Neural progenitor cell (in vitro differentiated cells): Measurements from ENCODE around the gene ZFP36L2. TPM values are rescaled to one million over a fixed set of nuclear protein-coding genes. Genes with fewer than 3 reads are reported as not detected.

Source experiments
- DNase-seq: peaks from one replicate; pipeline ENCODE4 v3.0.0-alpha.2; 2016; ENCODE audit warnings: low spot score
- H2AFZ ChIP-seq: fragments of 200-600 bp; sonication (generic); replicated peaks from 2 replicates; pipeline ENCODE4 v1.6.1; 2016; ENCODE audit warnings: antibody characterized with exemption
- H3F3A ChIP-seq: fragments of 200-600 bp; sonication (generic); 2 replicates; pipeline ENCODE4 v1.6.1; 2016; ENCODE audit warnings: antibody characterized with exemption, low read depth
- H3K27ac ChIP-seq: fragments of 200-600 bp; sonication (generic); 2 replicates; pipeline ENCODE4 v1.5.1; 2016; ENCODE audit warnings: mild to moderate bottlenecking
- H3K27me3 ChIP-seq: fragments of 200-600 bp; sonication (generic); 2 replicates; pipeline ENCODE4 v1.6.1; 2016; ENCODE audit warnings: mild to moderate bottlenecking, moderate library complexity
- H3K36me3 ChIP-seq: fragments of 200-600 bp; sonication (generic); 2 replicates; pipeline ENCODE4 v1.5.1; 2016
- H3K4me1 ChIP-seq: fragments of 200-600 bp; sonication (generic); 2 replicates; pipeline ENCODE4 v1.6.1; 2016; ENCODE audit warnings: mixed run types
- H3K4me2 ChIP-seq: fragments of 200-600 bp; sonication (generic); 2 replicates; pipeline ENCODE4 v1.6.1; 2016
- H3K4me3 ChIP-seq: fragments of 200-600 bp; sonication (generic); 2 replicates; pipeline ENCODE4 v1.5.1; 2016
- H3K79me2 ChIP-seq: fragments of 200-600 bp; sonication (generic); 2 replicates; pipeline ENCODE4 v1.6.1; 2016; ENCODE audit warnings: low read depth
- H3K9ac ChIP-seq: fragments of 200-600 bp; sonication (generic); 2 replicates; pipeline ENCODE4 v1.6.1; 2016
- H3K9me3 ChIP-seq: fragments of 200-600 bp; sonication (generic); 2 replicates; pipeline ENCODE4 v1.5.1; 2016; ENCODE audit warnings: low read depth
- H4K20me1 ChIP-seq: fragments of 200-600 bp; sonication (generic); 2 replicates; pipeline ENCODE4 v1.6.1; 2016; ENCODE audit warnings: low read depth
- H3K27ac Mint-ChIP-seq: 3 replicates; pipeline ENCODE4 v1.8.0; 2021; ENCODE audit warnings: mixed read lengths
- H3K27me3 Mint-ChIP-seq: 2 replicates; pipeline ENCODE4 v1.8.0; 2022; ENCODE audit warnings: low read depth, mild to moderate bottlenecking, inconsistent platforms, moderate library complexity, mixed read lengths; ENCODE audit not compliant: insufficient read depth
- H3K36me3 Mint-ChIP-seq: 3 replicates; pipeline ENCODE4 v1.8.0; 2021; ENCODE audit warnings: mixed read lengths
- H3K4me1 Mint-ChIP-seq: 3 replicates; pipeline ENCODE4 v1.8.0; 2021; ENCODE audit warnings: mixed read lengths
- H3K4me3 Mint-ChIP-seq: 3 replicates; pipeline ENCODE4 v1.8.0; 2021; ENCODE audit warnings: mild to moderate bottlenecking, moderate library complexity, mixed read lengths
- H3K9me3 Mint-ChIP-seq: 3 replicates; pipeline ENCODE4 v1.8.0; 2020; ENCODE audit warnings: mixed read lengths
- CTCF ChIP-seq: fragments of 200-600 bp; sonication (generic); IDR thresholded peaks from 2 replicates; pipeline ENCODE4 v1.5.1; 2017; ENCODE audit warnings: antibody characterized with exemption, mild to moderate bottlenecking
- EZH2 ChIP-seq: fragments of 200-600 bp; sonication (generic); IDR thresholded peaks from 2 replicates; pipeline ENCODE4 v1.6.1; 2017; ENCODE audit warnings: antibody characterized with exemption, mild to moderate bottlenecking, moderate library complexity
- EZH2phosphoT487 ChIP-seq: fragments of 200-600 bp; sonication (generic); IDR thresholded peaks from 2 replicates; pipeline ENCODE4 v1.6.1; 2017; ENCODE audit warnings: antibody characterized with exemption
- total RNA-seq: library from RNA; depleted of rRNA; stranded (reverse); fragments of >200 nt; gene quantifications from 2 replicates; pipeline ENCODE4 v1.2.3, GENCODE V29; 2015; ENCODE audit warnings: low replicate concordance

Gene ZFP36L2
- total RNA-seq, 1 donor from 2014 or later, result 13.8 TPM

- Mint-ChIP-seq H3K27ac (peak overlapping the region; percentile 93), H3K9me3 (no peaks in the 10 kb centered on the region), H3K36me3 (no peaks in the 10 kb centered on the region), H3K27me3 (peaks cover 8% of the 10 kb centered on the region), H3K4me3 (no peak overlapping the region), H3K4me1 (peaks cover 18% of the 10 kb centered on the region)
- H3K27me3 ChIP-seq, result no peaks in the 10 kb centered on the region
- no peak overlapping the region for H2AFZ ChIP-seq
- no peak overlapping the region for H3K4me3 ChIP-seq
- no peaks in the 10 kb centered on the region for H3K79me2 ChIP-seq
- no peak for DNase-seq
- H3F3A ChIP-seq, result no peaks in the 10 kb centered on the region
- no peak overlapping the region for H3K27ac ChIP-seq
- no peak for TF ChIP-seq EZH2
- TF ChIP-seq EZH2phosphoT487, result no peak
- TF ChIP-seq CTCF, result no peak
- no peaks in the 10 kb centered on the region for H4K20me1 ChIP-seq
- peaks cover 5% of the 10 kb centered on the region for H3K4me1 ChIP-seq
- no peak overlapping the region for H3K4me2 ChIP-seq
- H3K9ac ChIP-seq, result no peak overlapping the region
- no peaks in the 10 kb centered on the region for H3K36me3 ChIP-seq
- no peaks in the 10 kb centered on the region for H3K9me3 ChIP-seq
Measured at GRCh38 chr2:43201016-43201415, 25.4 kb downstream of the ZFP36L2 start.

GRCh38 chr2:43199492-43200488 is 26.6 kb downstream of the ZFP36L2 start:
- Histone ChIP-seq H3K36me3 (no peaks in the 10 kb centered on the region), H2AFZ (peak overlapping the region; percentile 13), H3F3A (no peaks in the 10 kb centered on the region), H3K9me3 (no peaks in the 10 kb centered on the region), H4K20me1 (no peaks in the 10 kb centered on the region), H3K4me1 (peaks cover 5% of the 10 kb centered on the region), H3K4me2 (no peak overlapping the region), H3K79me2 (no peaks in the 10 kb centered on the region), H3K9ac (no peak overlapping the region), H3K4me3 (no peak overlapping the region), H3K27ac (no peak overlapping the region), H3K27me3 (no peaks in the 10 kb centered on the region)
- DNase-seq, result no peak
- Mint-ChIP-seq H3K4me3 (no peak overlapping the region), H3K27ac (no peak overlapping the region), H3K36me3 (no peaks in the 10 kb centered on the region), H3K4me1 (peaks cover 19% of the 10 kb centered on the region), H3K9me3 (no peaks in the 10 kb centered on the region), H3K27me3 (peaks cover 9% of the 10 kb centered on the region)
- no peak for TF ChIP-seq CTCF
- no peak for TF ChIP-seq EZH2phosphoT487
- no peak for TF ChIP-seq EZH2

GRCh38 chr2:43198263-43198662 is 28.1 kb downstream of the ZFP36L2 start:
- Mint-ChIP-seq H3K9me3 (no peaks in the 10 kb centered on the region), H3K27me3 (peaks cover 14% of the 10 kb centered on the region), H3K4me1 (peaks cover 25% of the 10 kb centered on the region), H3K27ac (no peak overlapping the region), H3K4me3 (no peak overlapping the region), H3K36me3 (no peaks in the 10 kb centered on the region)
- Histone ChIP-seq H3K4me1 (peaks cover 5% of the 10 kb centered on the region), H3K27ac (no peak overlapping the region), H3K4me3 (no peak overlapping the region), H3K27me3 (no peaks in the 10 kb centered on the region), H3K79me2 (no peaks in the 10 kb centered on the region), H3K36me3 (no peaks in the 10 kb centered on the region), H3K9me3 (no peaks in the 10 kb centered on the region), H3K9ac (no peak overlapping the region), H3K4me2 (no peak overlapping the region), H4K20me1 (no peaks in the 10 kb centered on the region), H2AFZ (no peak overlapping the region), H3F3A (no peaks in the 10 kb centered on the region)
- no peak for DNase-seq
- TF ChIP-seq EZH2phosphoT487, result no peak
- no peak for TF ChIP-seq EZH2
- no peak for TF ChIP-seq CTCF
